H9 (cell line): ENCODE measurements around the gene IL15. TPM values are rescaled to one million over a fixed set of nuclear protein-coding genes. Genes with fewer than 3 reads are reported as not detected.

Experiments
- DNase-seq: peaks from one replicate; pipeline ENCODE4 v3.0.0-alpha.2; 2017
- H2AFZ ChIP-seq: one replicate; pipeline ENCODE4 v1.6.1; 2013; ENCODE audit warnings: mild to moderate bottlenecking, low read length, control low read depth, moderate library complexity
- H2AK5ac ChIP-seq: 2 replicates; pipeline ENCODE4 v1.6.1; 2013; ENCODE audit warnings: low read length, control low read depth, mixed read lengths; ENCODE audit not compliant: insufficient read length
- H2BK120ac ChIP-seq: one replicate; pipeline ENCODE4 v1.6.1; 2013; ENCODE audit warnings: low read depth, mild to moderate bottlenecking, low read length, control low read depth, inconsistent platforms; ENCODE audit not compliant: poor library complexity, severe bottlenecking
- H2BK12ac ChIP-seq: 2 replicates; pipeline ENCODE4 v1.6.1; 2013; ENCODE audit warnings: low read length, control low read depth, mixed read lengths, low read depth; ENCODE audit not compliant: insufficient read length
- H2BK15ac ChIP-seq: 2 replicates; pipeline ENCODE4 v1.6.1; 2013; ENCODE audit warnings: low read depth, low read length, control low read depth
- H2BK20ac ChIP-seq: one replicate; pipeline ENCODE4 v1.6.1; 2013; ENCODE audit warnings: low read depth, mild to moderate bottlenecking, low read length, control low read depth, inconsistent platforms; ENCODE audit not compliant: poor library complexity, severe bottlenecking
- H2BK5ac ChIP-seq: 2 replicates; pipeline ENCODE4 v1.6.1; 2013; ENCODE audit warnings: low read length, control low read depth, mixed read lengths; ENCODE audit not compliant: insufficient read length
- H3K14ac ChIP-seq: 2 replicates; pipeline ENCODE4 v1.6.1; 2013; ENCODE audit warnings: low read length, control low read depth; ENCODE audit not compliant: insufficient read depth
- H3K18ac ChIP-seq: 2 replicates; pipeline ENCODE4 v1.6.1; 2013; ENCODE audit warnings: low read depth, mild to moderate bottlenecking, mixed read lengths, low read length, control low read depth; ENCODE audit not compliant: insufficient read length
- H3K23ac ChIP-seq: 2 replicates; pipeline ENCODE4 v1.6.1; 2013; ENCODE audit warnings: low read length, control low read depth, mixed read lengths, low read depth; ENCODE audit not compliant: insufficient read length
- H3K23me2 ChIP-seq: 2 replicates; pipeline ENCODE4 v1.6.1; 2013; ENCODE audit warnings: low read depth, mild to moderate bottlenecking, mixed read lengths, low read length, control low read depth; ENCODE audit not compliant: insufficient read length, poor library complexity, severe bottlenecking
- H3K27ac ChIP-seq: 2 replicates; pipeline ENCODE4 v1.5.1; 2013; ENCODE audit warnings: low read length, control low read depth, mixed read lengths, low read depth; ENCODE audit not compliant: insufficient read length
- H3K27me3 ChIP-seq: 2 replicates; pipeline ENCODE4 v1.6.1; 2013; ENCODE audit warnings: low read length, control low read depth, inconsistent platforms; ENCODE audit not compliant: insufficient read depth
- H3K4ac ChIP-seq: 2 replicates; pipeline ENCODE4 v1.6.1; 2013; ENCODE audit warnings: low read depth, mild to moderate bottlenecking, control low read depth, inconsistent platforms, low read length, moderate library complexity
- H3K4me1 ChIP-seq: 2 replicates; pipeline ENCODE4 v1.6.1; 2013; ENCODE audit warnings: low read length, control low read depth, inconsistent platforms; ENCODE audit not compliant: insufficient read depth
- H3K4me2 ChIP-seq: 2 replicates; pipeline ENCODE4 v1.6.1; 2013; ENCODE audit warnings: low read length, control low read depth, mixed read lengths; ENCODE audit not compliant: insufficient read length, insufficient read depth
- H3K56ac ChIP-seq: 2 replicates; pipeline ENCODE4 v1.6.1; 2013; ENCODE audit warnings: low read depth, mild to moderate bottlenecking, mixed read lengths, low read length, control low read depth; ENCODE audit not compliant: insufficient read length
- H3K79me1 ChIP-seq: 2 replicates; pipeline ENCODE4 v1.6.1; 2013; ENCODE audit warnings: low read depth, mild to moderate bottlenecking, moderate library complexity, low read length, control low read depth, inconsistent platforms; ENCODE audit not compliant: insufficient read depth, poor library complexity, severe bottlenecking
- H3K79me2 ChIP-seq: 2 replicates; pipeline ENCODE4 v1.6.1; 2013; ENCODE audit warnings: low read length, control low read depth, inconsistent platforms; ENCODE audit not compliant: insufficient read depth
- H3K9ac ChIP-seq: 2 replicates; pipeline ENCODE4 v1.6.1; 2013; ENCODE audit warnings: low read length, control low read depth, mixed read lengths; ENCODE audit not compliant: insufficient read length; ENCODE audit errors: extremely low read depth
- H3K9me3 ChIP-seq: one replicate; pipeline ENCODE4 v1.6.1; 2013; ENCODE audit warnings: low read depth, low read length, inconsistent platforms; ENCODE audit not compliant: control insufficient read depth
- H3T11ph ChIP-seq: one replicate; pipeline ENCODE4 v1.6.1; 2013; ENCODE audit warnings: mild to moderate bottlenecking, low read length, control low read depth, inconsistent platforms
- H4K20me1 ChIP-seq: one replicate; pipeline ENCODE4 v1.6.1; 2013; ENCODE audit not compliant: control insufficient read depth, insufficient read length, insufficient read depth
- H4K5ac ChIP-seq: 2 replicates; pipeline ENCODE4 v1.6.1; 2013; ENCODE audit warnings: low read depth, mild to moderate bottlenecking, mixed read lengths, low read length, control low read depth; ENCODE audit not compliant: insufficient read length
- H4K8ac ChIP-seq: replicated peaks from 2 replicates; pipeline ENCODE4 v1.6.1; 2013; ENCODE audit warnings: low read length, control low read depth, mixed read lengths, low read depth; ENCODE audit not compliant: insufficient read length
- H4K91ac ChIP-seq: 2 replicates; pipeline ENCODE4 v1.6.1; 2013; ENCODE audit warnings: low read depth, mild to moderate bottlenecking, moderate library complexity, mixed read lengths, low read length, control low read depth; ENCODE audit not compliant: insufficient read length
- H3K27ac Mint-ChIP-seq, 3 experiments: 2 replicates in 2 of 3; 3 replicates in 1 of 3; pipeline ENCODE4 v1.8.0; 2020 to 2021; ENCODE audit warnings: mixed read lengths in 3 of 3, mild to moderate bottlenecking in 1 of 3, moderate library complexity in 1 of 3
- H3K27me3 Mint-ChIP-seq: 2 replicates; pipeline ENCODE4 v1.8.0; 2021; ENCODE audit warnings: low read depth, mild to moderate bottlenecking, moderate library complexity, mixed read lengths
- H3K36me3 Mint-ChIP-seq, 3 experiments: 2 replicates in 2 of 3; 3 replicates in 1 of 3; pipeline ENCODE4 v1.8.0; 2020 to 2021; ENCODE audit warnings: low read depth in 3 of 3, mixed read lengths in 3 of 3; ENCODE audit not compliant: insufficient read depth in 1 of 3
- H3K4me1 Mint-ChIP-seq, 2 experiments: 2 replicates each; pipeline ENCODE4 v1.8.0; 2020; ENCODE audit warnings: mixed read lengths in 2 of 2
- H3K4me3 Mint-ChIP-seq, 2 experiments: 2 replicates in 1 of 2; 3 replicates in 1 of 2; pipeline ENCODE4 v1.8.0; 2020 to 2021; ENCODE audit warnings: mild to moderate bottlenecking in 2 of 2, mixed read lengths in 2 of 2, moderate library complexity in 1 of 2
- H3K9me3 Mint-ChIP-seq, 2 experiments: 2 replicates in 1 of 2; 3 replicates in 1 of 2; pipeline ENCODE4 v1.8.0; 2020; ENCODE audit warnings: mild to moderate bottlenecking in 2 of 2, mixed read lengths in 2 of 2, moderate library complexity in 1 of 2
- WGBS: extraction: QIAGEN DNeasy Blood & Tissue Kit; methylation state at CpG from one replicate; pipeline ENCODE4 v1.1.7; 2013; ENCODE audit warnings: missing lambda C conversion rate, low lambda C conversion rate, mixed read lengths; ENCODE audit not compliant: insufficient read length; ENCODE audit errors: extremely low coverage; 5-methylcytosine and 5-hydroxymethylcytosine counted together
- total RNA-seq: library from RNA; stranded (reverse); gene quantifications from 2 replicates; pipeline ENCODE4 v1.2.1, GENCODE V29; 2021
- TF ChIP-seq, protein P1 (sequence below): fragments of 200-600 bp; sonication (generic); conservative IDR thresholded peaks from 3 replicates; pipeline ENCODE4 v1.8.0; 2021; ENCODE audit warnings: antibody characterized with exemption, mild to moderate bottlenecking

The IL15 gene
- total RNA-seq, 1 experiment from 2014 or later: 0.61 TPM

DNA sequence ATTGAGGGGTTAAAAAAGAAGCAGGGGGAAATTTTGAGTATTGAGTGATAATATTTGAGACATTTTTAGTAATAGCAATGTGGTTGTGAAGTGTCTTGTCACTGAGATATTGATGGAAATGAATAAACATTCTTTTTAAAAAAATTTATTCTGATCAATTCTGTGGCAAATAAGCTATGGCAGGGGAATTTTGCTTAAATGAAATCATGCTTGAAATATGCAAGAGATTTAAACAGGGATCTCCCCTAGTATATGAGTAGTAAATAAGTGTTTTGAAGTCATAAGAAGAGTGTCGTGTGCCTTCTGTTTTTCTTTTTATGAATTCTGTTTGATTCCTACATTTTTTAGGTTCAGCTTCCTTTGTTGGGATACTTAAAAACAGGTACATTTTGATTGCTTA is 23.2 kb downstream of the IL15 start:
- H2AK5ac ChIP-seq: no peak overlapping the region
- no peak overlapping the region; a peak in 1 of 7 replicates for H3K27ac Mint-ChIP-seq
- H4K91ac ChIP-seq: no peak overlapping the region
- H3K23ac ChIP-seq: no peak overlapping the region
- H3K79me2 ChIP-seq: no peaks in the 10 kb centered on the region
- WGBS: no CpG with 5 or more reads among the region's 1 CpG
- no peak overlapping the region for H3K18ac ChIP-seq
- TF ChIP-seq, protein P1, sequence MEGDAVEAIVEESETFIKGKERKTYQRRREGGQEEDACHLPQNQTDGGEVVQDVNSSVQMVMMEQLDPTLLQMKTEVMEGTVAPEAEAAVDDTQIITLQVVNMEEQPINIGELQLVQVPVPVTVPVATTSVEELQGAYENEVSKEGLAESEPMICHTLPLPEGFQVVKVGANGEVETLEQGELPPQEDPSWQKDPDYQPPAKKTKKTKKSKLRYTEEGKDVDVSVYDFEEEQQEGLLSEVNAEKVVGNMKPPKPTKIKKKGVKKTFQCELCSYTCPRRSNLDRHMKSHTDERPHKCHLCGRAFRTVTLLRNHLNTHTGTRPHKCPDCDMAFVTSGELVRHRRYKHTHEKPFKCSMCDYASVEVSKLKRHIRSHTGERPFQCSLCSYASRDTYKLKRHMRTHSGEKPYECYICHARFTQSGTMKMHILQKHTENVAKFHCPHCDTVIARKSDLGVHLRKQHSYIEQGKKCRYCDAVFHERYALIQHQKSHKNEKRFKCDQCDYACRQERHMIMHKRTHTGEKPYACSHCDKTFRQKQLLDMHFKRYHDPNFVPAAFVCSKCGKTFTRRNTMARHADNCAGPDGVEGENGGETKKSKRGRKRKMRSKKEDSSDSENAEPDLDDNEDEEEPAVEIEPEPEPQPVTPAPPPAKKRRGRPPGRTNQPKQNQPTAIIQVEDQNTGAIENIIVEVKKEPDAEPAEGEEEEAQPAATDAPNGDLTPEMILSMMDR: no peak
- no peaks in the 10 kb centered on the region for H3K4me1 Mint-ChIP-seq
- no peak overlapping the region for H3T11ph ChIP-seq
- H3K27me3 ChIP-seq: no peaks in the 10 kb centered on the region
- H3K23me2 ChIP-seq: no peaks in the 10 kb centered on the region
- H2BK20ac ChIP-seq: no peak overlapping the region
- no peaks in the 10 kb centered on the region for H3K27me3 Mint-ChIP-seq
- H4K5ac ChIP-seq: no peak overlapping the region
- H3K9me3 Mint-ChIP-seq: no peaks in the 10 kb centered on the region
- H3K4me1 ChIP-seq: no peaks in the 10 kb centered on the region
- no peaks in the 10 kb centered on the region for H3K36me3 Mint-ChIP-seq
- H2BK12ac ChIP-seq: no peak overlapping the region
- H3K27ac ChIP-seq: no peak overlapping the region
- H3K79me1 ChIP-seq: no peaks in the 10 kb centered on the region
- no peak overlapping the region for H2AFZ ChIP-seq
- H3K4me3 Mint-ChIP-seq: no peak overlapping the region
- H3K4ac ChIP-seq: no peak overlapping the region
- H4K8ac ChIP-seq: no peak overlapping the region
- no peak overlapping the region for H2BK15ac ChIP-seq
- no peak overlapping the region for H3K56ac ChIP-seq
- no peak for DNase-seq
- H3K9ac ChIP-seq: no peak overlapping the region
- no peak overlapping the region for H2BK5ac ChIP-seq
- no peaks in the 10 kb centered on the region for H4K20me1 ChIP-seq
- no peaks in the 10 kb centered on the region for H3K9me3 ChIP-seq
- H3K4me2 ChIP-seq: no peak overlapping the region
- no peak overlapping the region for H2BK120ac ChIP-seq
- no peak overlapping the region for H3K14ac ChIP-seq
